Thymus (tissue), 11 donors: ENCODE measurements around the gene CNTN4. TPM values are rescaled to one million over a fixed set of nuclear protein-coding genes. Genes with fewer than 3 reads are reported as not detected.

Source experiments
- DNase-seq, 9 donors: peaks; one replicate each; pipeline ENCODE4 v3.0.0-alpha.2; 2013; ENCODE audit warnings: low spot score in 9 of 9, low read depth in 6 of 9, missing footprints in 1 of 9
- H3K27ac ChIP-seq, 2 donors: one replicate each; pipeline ENCODE4 v1.5.1; 2013; ENCODE audit warnings: control low read depth in 1 of 2, low read depth in 1 of 2, low read length in 1 of 2, mild to moderate bottlenecking in 1 of 2, moderate library complexity in 1 of 2
- H3K27me3 ChIP-seq, 2 donors: one replicate each; pipeline ENCODE4 v1.5.1; 2013; ENCODE audit warnings: low read length in 1 of 2; ENCODE audit not compliant: control insufficient read depth in 2 of 2, insufficient read depth in 1 of 2
- H3K36me3 ChIP-seq, 2 donors: one replicate each; pipeline ENCODE4 v1.5.1; 2013; ENCODE audit warnings: low read length in 1 of 2, mild to moderate bottlenecking in 1 of 2, moderate library complexity in 1 of 2; ENCODE audit not compliant: control insufficient read depth in 2 of 2, insufficient read depth in 2 of 2
- H3K4me1 ChIP-seq, 2 donors: one replicate each; pipeline ENCODE4 v1.5.1; 2013; ENCODE audit warnings: low read length in 2 of 2; ENCODE audit not compliant: control insufficient read depth in 2 of 2, insufficient read depth in 2 of 2
- H3K4me3 ChIP-seq, 2 donors: one replicate each; pipeline ENCODE4 v1.5.1; 2013; ENCODE audit warnings: low read length in 2 of 2, control low read depth in 1 of 2, mild to moderate bottlenecking in 1 of 2
- H3K9me3 ChIP-seq, 2 donors: one replicate each; pipeline ENCODE4 v1.5.1; 2013; ENCODE audit warnings: low read length in 1 of 2, mild to moderate bottlenecking in 1 of 2; ENCODE audit not compliant: control insufficient read depth in 2 of 2, insufficient read depth in 1 of 2
- WGBS: extraction: QIAGEN DNeasy Blood & Tissue Kit; methylation state at CpG from one replicate; pipeline ENCODE4 v1.1.7; 2013; 5-methylcytosine and 5-hydroxymethylcytosine counted together
- polyA plus RNA-seq: library from polyadenylated mRNA; stranded (reverse); fragments of 200-250 nt; gene quantifications from one replicate; pipeline ENCODE4 v1.2.3, GENCODE V29; 2013
- total RNA-seq: library from RNA; stranded (reverse); fragments of 120-200 nt; gene quantifications from one replicate; pipeline ENCODE4 v1.2.4, GENCODE V29; 2013
- donor health status: healthy.

CNTN4 gene
- total and polyA plus RNA-seq, 2 donors, result 9.4 to 9.9 TPM

GRCh38 chr3:2615080-2615479 is 516.4 kb downstream of the CNTN4 start:
- H3K4me1 ChIP-seq, result no peaks in the 10 kb centered on the region
- H3K4me3 ChIP-seq, result no peak overlapping the region
- DNase-seq, result no peak
- H3K27ac ChIP-seq, result no peak overlapping the region
- no peaks in the 10 kb centered on the region for H3K9me3 ChIP-seq
- no peaks in the 10 kb centered on the region for H3K27me3 ChIP-seq
- no peaks in the 10 kb centered on the region for H3K36me3 ChIP-seq

GRCh38 chr3:2623436-2623835 is 524.8 kb downstream of the CNTN4 start:
- WGBS, result 79% methylated on average over 1 of the region's 1 CpG
- H3K27ac ChIP-seq, result no peak overlapping the region
- no peak for DNase-seq
- no peaks in the 10 kb centered on the region for H3K27me3 ChIP-seq
- no peaks in the 10 kb centered on the region for H3K9me3 ChIP-seq
- H3K36me3 ChIP-seq, result no peaks in the 10 kb centered on the region
- H3K4me1 ChIP-seq, result no peaks in the 10 kb centered on the region
- H3K4me3 ChIP-seq, result no peak overlapping the region

- no peak for DNase-seq
- Histone ChIP-seq H3K27me3 (no peaks in the 10 kb centered on the region), H3K27ac (no peak overlapping the region), H3K36me3 (no peaks in the 10 kb centered on the region), H3K4me1 (no peaks in the 10 kb centered on the region), H3K4me3 (no peak overlapping the region), H3K9me3 (no peaks in the 10 kb centered on the region)
- WGBS, result 92% methylated on average over 6 of the region's 6 CpGs
Observed at GRCh38 chr3:2628117-2628516, 529.5 kb downstream of the CNTN4 start.

- no peak overlapping the region for H3K27ac ChIP-seq
- 82% methylated on average over 2 of the region's 2 CpGs for WGBS
- no peaks in the 10 kb centered on the region for H3K9me3 ChIP-seq
- no peak for DNase-seq
- H3K4me1 ChIP-seq, result no peaks in the 10 kb centered on the region
- H3K36me3 ChIP-seq, result no peaks in the 10 kb centered on the region
- no peak overlapping the region for H3K4me3 ChIP-seq
- H3K27me3 ChIP-seq, result no peaks in the 10 kb centered on the region
Observed at GRCh38 chr3:2635511-2635910, 536.8 kb downstream of the CNTN4 start.

- no peak overlapping the region for H3K4me3 ChIP-seq
- H3K27ac ChIP-seq, result no peak overlapping the region
- no peaks in the 10 kb centered on the region for H3K27me3 ChIP-seq
- DNase-seq, result no peak
- no peaks in the 10 kb centered on the region for H3K9me3 ChIP-seq
- 71% methylated on average over 3 of the region's 3 CpGs for WGBS
- H3K36me3 ChIP-seq, result no peaks in the 10 kb centered on the region
- H3K4me1 ChIP-seq, result no peaks in the 10 kb centered on the region
Observed at GRCh38 chr3:2643606-2644005, 544.9 kb downstream of the CNTN4 start.

GRCh38 chr3:2645001-2645400 is 546.3 kb downstream of the CNTN4 start:
- no peaks in the 10 kb centered on the region for H3K27me3 ChIP-seq
- H3K4me1 ChIP-seq, result no peaks in the 10 kb centered on the region
- DNase-seq, result no peak
- H3K27ac ChIP-seq, result no peak overlapping the region
- H3K4me3 ChIP-seq, result no peak overlapping the region
- H3K36me3 ChIP-seq, result no peaks in the 10 kb centered on the region
- H3K9me3 ChIP-seq, result no peaks in the 10 kb centered on the region
- WGBS, result 76% methylated on average over 2 of the region's 2 CpGs

GRCh38 chr3:2650746-2651145 is 552.1 kb downstream of the CNTN4 start:
- Histone ChIP-seq H3K36me3 (no peaks in the 10 kb centered on the region), H3K4me1 (no peaks in the 10 kb centered on the region), H3K27ac (no peak overlapping the region), H3K4me3 (no peak overlapping the region), H3K27me3 (no peaks in the 10 kb centered on the region), H3K9me3 (no peaks in the 10 kb centered on the region)
- 97% methylated on average over 3 of the region's 3 CpGs for WGBS
- DNase-seq, result no peak

- no peak for DNase-seq
- Histone ChIP-seq H3K9me3 (no peaks in the 10 kb centered on the region), H3K36me3 (no peaks in the 10 kb centered on the region), H3K27me3 (no peaks in the 10 kb centered on the region), H3K4me3 (no peak overlapping the region), H3K27ac (no peak overlapping the region), H3K4me1 (no peaks in the 10 kb centered on the region)
- 94% methylated on average over 2 of the region's 2 CpGs for WGBS
Observed at GRCh38 chr3:2652386-2652785, 553.7 kb downstream of the CNTN4 start.

GRCh38 chr3:2653706-2654105 is 555.0 kb downstream of the CNTN4 start:
- H3K27ac ChIP-seq, result no peak overlapping the region
- no peaks in the 10 kb centered on the region for H3K9me3 ChIP-seq
- H3K4me3 ChIP-seq, result no peak overlapping the region
- WGBS, result 12% methylated on average over 1 of the region's 1 CpG
- H3K4me1 ChIP-seq, result no peaks in the 10 kb centered on the region
- DNase-seq, result no peak
- H3K36me3 ChIP-seq, result no peaks in the 10 kb centered on the region
- H3K27me3 ChIP-seq, result no peaks in the 10 kb centered on the region

- no peak for DNase-seq
- Histone ChIP-seq H3K27ac (no peak overlapping the region), H3K4me3 (no peak overlapping the region), H3K36me3 (no peaks in the 10 kb centered on the region), H3K27me3 (no peaks in the 10 kb centered on the region), H3K9me3 (no peaks in the 10 kb centered on the region), H3K4me1 (no peaks in the 10 kb centered on the region)
- WGBS, result 9% methylated on average over 1 of the region's 1 CpG
Observed at GRCh38 chr3:2655229-2655701, 556.6 kb downstream of the CNTN4 start.
